Immature natural killer cell (primary cell): ENCODE data around the gene B9D1. TPM values are rescaled to one million over a fixed set of nuclear protein-coding genes. Genes with fewer than 3 reads are reported as not detected.
A peak's percentile ranks its signal among the peaks of the same experiment; 100 is the strongest.

Source experiments
- DNase-seq, 3 donors: peaks; one replicate each; pipeline ENCODE4 v3.0.0; 2022; ENCODE audit warnings: mixed read lengths in 1 of 3
- H3K27ac Mint-ChIP-seq, 6 donors: one replicate each; pipeline ENCODE4 v1.8.0; 2020; ENCODE audit warnings: mixed read lengths in 6 of 6, mild to moderate bottlenecking in 5 of 6, inconsistent platforms in 4 of 6, moderate library complexity in 3 of 6
- H3K27me3 Mint-ChIP-seq, 3 donors: one replicate each; pipeline ENCODE4 v1.8.0; 2020 to 2021; ENCODE audit warnings: low read depth in 3 of 3, mild to moderate bottlenecking in 3 of 3, mixed read lengths in 3 of 3, moderate library complexity in 3 of 3, inconsistent platforms in 1 of 3
- H3K36me3 Mint-ChIP-seq, 3 donors: one replicate each; pipeline ENCODE4 v1.8.0; 2020; ENCODE audit warnings: mixed read lengths in 3 of 3, inconsistent platforms in 2 of 3, mild to moderate bottlenecking in 2 of 3
- H3K4me1 Mint-ChIP-seq, 2 donors: one replicate each; pipeline ENCODE4 v1.8.0; 2020; ENCODE audit warnings: inconsistent platforms in 2 of 2, mild to moderate bottlenecking in 2 of 2, mixed read lengths in 2 of 2, moderate library complexity in 1 of 2
- H3K4me3 Mint-ChIP-seq, 5 donors: one replicate each; pipeline ENCODE4 v1.8.0; 2020; ENCODE audit warnings: mild to moderate bottlenecking in 5 of 5, mixed read lengths in 5 of 5, inconsistent platforms in 3 of 5, moderate library complexity in 3 of 5
- H3K9me3 Mint-ChIP-seq, 6 donors: one replicate each; pipeline ENCODE4 v1.8.0; 2020; ENCODE audit warnings: mild to moderate bottlenecking in 6 of 6, mixed read lengths in 6 of 6, inconsistent platforms in 4 of 6, moderate library complexity in 3 of 6
- polyA plus RNA-seq, 3 donors: library from polyadenylated mRNA; unstranded; fragments of 300-500 nt; fragmentation: Illumina TruSeq; gene quantifications; one replicate each; pipeline ENCODE4 v1.2.3, GENCODE V29; 2021

The B9D1 gene, protein sequence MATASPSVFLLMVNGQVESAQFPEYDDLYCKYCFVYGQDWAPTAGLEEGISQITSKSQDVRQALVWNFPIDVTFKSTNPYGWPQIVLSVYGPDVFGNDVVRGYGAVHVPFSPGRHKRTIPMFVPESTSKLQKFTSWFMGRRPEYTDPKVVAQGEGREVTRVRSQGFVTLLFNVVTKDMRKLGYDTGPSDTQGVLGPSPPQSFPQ
- polyA plus RNA-seq, result 1 to 10 TPM; 2.5 to 4.4 (median 2.5) TPM

DNA sequence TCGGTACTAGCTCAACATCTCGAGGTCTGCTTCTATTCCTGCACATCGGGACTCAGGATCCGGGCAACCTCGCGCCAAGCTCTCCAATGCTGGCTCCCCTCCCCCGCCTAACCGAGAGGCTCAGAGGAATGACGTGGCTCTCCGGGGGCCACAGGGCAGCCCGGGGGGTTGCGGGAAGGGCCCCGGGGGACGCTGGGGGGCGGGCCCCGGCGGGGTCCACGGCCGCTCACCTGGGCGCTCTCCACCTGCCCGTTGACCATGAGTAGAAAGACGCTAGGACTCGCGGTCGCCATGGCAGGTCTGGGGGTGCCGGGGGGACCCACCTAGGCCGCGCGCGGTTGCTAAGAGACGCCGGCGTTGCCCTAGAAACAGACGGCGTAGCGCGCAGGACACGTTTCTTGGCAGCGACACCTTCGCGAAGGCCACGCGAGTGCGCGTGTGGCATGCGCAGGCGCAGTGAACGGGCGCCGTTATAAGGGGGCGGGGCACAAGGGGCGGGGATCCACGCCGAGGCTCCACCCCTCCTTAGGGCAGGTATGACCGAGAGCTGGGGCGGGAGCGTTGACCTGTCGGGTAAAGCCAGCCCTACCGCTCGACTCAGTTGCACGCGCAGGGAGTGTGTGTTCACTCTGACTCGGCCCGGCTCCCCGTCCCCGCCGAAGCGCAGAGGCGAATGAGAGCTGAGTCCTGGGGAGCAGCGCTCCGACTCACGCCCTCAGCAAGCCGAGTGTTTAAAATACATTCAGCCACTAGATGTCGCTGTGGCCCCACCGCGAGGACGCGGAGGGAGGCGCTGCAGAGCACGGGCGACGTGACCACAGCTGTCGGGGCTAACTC lies at the start of gene B9D1:
Gene B9D1 (minus strand): TSS at position 447 of the 837 bp plus-strand sequence. CDS start 154 bp downstream, at position 293.
- H3K27me3 Mint-ChIP-seq, result peaks cover 6 to 15% (median 8%) of the 10 kb centered on the region in 3 donors
- peak; percentile 91 to 94 (median 93) for DNase-seq
- H3K4me3 Mint-ChIP-seq, result peak within 1 kb of the TSS; percentile 93 to 96 (median 96)
- peak within 1 kb of the TSS; percentile 72 to 93 (median 88) for H3K27ac Mint-ChIP-seq
- H3K36me3 Mint-ChIP-seq, result peaks cover 0 to 8% (median 0%) of the 10 kb centered on the region in 3 donors
- H3K9me3 Mint-ChIP-seq, result no peaks in the 10 kb centered on the region
- H3K4me1 Mint-ChIP-seq, result peaks cover 44 to 48% of the 10 kb centered on the region in 2 donors

DNA sequence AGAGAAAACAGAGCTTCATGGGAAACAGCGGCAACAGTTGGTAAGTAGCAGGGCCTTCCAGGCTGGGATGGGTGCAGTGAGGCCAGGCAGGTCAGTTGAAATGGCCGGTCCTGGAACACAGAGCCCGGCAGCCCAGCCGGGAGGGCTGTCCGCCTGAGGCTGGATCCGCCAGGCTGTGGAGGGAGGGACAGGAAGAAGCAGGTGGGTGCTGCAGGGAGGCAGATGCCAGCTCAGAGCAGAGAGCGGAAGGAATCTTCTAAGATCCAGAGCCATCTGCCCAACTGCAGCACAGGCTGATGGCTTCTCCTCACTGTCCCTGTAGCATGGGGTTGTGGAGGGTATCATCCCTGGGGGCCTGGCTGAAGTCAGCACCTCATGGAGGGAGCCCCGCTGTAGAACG lies 49.1 kb upstream of the B9D1 start:
- Mint-ChIP-seq H3K27ac (no peak overlapping the region), H3K4me3 (no peak overlapping the region), H3K9me3 (no peaks in the 10 kb centered on the region), H3K36me3 (no peaks in the 10 kb centered on the region), H3K4me1 (no peaks in the 10 kb centered on the region), H3K27me3 (no peaks in the 10 kb centered on the region)
- no peak for DNase-seq

DNA sequence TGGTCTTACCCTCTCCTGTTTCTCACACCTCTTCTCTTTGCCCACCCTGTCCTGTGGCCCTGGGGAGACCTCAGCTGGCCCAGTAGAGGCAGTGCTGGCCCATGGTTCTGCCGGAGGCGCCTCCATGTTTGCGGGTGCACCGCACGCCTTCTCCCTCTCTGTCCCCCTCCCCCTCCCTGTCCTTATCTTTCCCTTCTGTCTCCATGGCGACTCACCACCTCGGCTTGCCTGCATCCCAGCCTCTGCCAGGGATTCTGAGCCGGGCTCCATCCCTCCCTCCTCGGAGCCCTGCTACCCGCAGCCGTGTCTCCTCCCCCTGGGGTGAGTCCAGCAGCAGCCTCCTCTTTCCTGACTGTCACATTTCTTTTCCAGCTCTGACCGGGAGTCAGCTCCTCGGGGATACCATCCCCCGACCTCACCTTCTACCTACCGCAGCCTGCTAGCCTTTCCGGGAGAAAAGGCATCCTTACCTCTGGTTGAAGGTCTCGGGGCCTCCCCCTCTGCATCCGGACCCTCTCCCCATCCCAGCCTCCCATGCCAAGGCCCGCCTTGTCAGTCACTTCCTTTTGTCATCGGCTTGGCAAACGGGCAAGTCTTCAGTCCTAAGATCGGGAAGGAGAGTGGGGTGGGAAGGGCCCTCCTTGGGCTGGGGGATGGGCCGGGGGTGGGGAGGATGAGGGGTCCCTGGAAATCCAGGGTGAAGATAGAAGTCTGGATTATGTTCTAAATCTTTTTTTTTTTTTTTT lies 48.5 kb upstream of the B9D1 start, which contains the start of gene RNF112:
Gene RNF112 (plus strand): TSS at position 358 of the 746 bp plus-strand sequence. CDS start 177 bp downstream, at position 535.
- Mint-ChIP-seq H3K9me3 (no peaks in the 10 kb centered on the region), H3K4me3 (no peak within 1 kb of the TSS), H3K36me3 (no peaks in the 10 kb centered on the region), H3K4me1 (no peaks in the 10 kb centered on the region), H3K27me3 (no peaks in the 10 kb centered on the region), H3K27ac (peak within 1 kb of the TSS in 2 of 6 donors; percentile 21 to 61)
- no peak for DNase-seq

DNA sequence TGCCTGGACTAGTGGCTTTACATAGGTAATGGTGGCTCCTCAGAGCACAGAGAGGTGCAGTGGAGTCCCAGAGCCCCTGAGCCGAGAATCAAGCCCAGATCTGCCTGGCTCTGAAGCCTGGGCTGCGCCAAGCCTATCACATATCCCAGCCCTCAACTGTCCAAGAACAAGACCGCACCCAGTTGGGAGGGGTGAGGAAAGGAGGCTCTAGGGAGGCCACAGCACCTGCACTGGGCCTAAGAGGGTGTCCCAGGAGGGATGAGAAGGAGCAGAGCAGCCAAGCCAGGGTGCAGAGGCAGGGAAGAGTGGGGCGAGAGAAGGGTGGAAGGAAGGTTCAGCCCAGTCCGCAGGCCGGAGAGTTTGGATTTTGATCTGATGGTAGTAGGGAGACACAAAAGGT lies 47.6 kb upstream of the B9D1 start:
- H3K36me3 Mint-ChIP-seq, result no peaks in the 10 kb centered on the region

DNA sequence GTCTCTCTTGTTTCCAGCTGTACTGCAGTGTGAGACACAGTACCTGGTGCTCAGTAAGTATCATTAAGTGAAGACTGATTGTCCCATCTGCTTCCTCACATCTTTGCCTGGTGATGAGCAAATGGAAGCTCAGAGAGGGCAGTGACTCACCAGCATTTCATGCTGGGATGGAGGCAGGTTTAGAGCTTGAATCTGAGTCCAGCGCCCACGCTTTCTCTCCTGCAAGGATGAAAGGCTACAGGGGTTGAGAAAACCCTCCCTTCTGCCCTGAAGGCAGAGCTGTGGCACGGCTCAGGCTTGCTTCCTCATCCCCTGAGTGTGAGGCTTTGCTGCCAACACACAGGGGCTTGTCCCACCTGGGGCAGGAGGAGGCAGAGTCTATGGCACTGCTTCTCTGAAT lies 47.0 kb upstream of the B9D1 start:
- H3K27me3 Mint-ChIP-seq, result peaks cover 0 to 1% (median 0%) of the 10 kb centered on the region in 3 donors
- no peaks in the 10 kb centered on the region for H3K4me1 Mint-ChIP-seq
- no peak overlapping the region for H3K27ac Mint-ChIP-seq
- H3K4me3 Mint-ChIP-seq, result no peak overlapping the region
- no peak for DNase-seq
- H3K36me3 Mint-ChIP-seq, result no peaks in the 10 kb centered on the region
- H3K9me3 Mint-ChIP-seq, result no peaks in the 10 kb centered on the region

More for the DNA sequence above, 47.6 kb upstream of the B9D1 start:
- DNase-seq, result no peak
- no peaks in the 10 kb centered on the region for H3K4me1 Mint-ChIP-seq
- H3K4me3 Mint-ChIP-seq, result no peak overlapping the region
- peak overlapping the region in 2 of 6 donors; percentile 21 to 61 for H3K27ac Mint-ChIP-seq
- no peaks in the 10 kb centered on the region for H3K27me3 Mint-ChIP-seq
- no peaks in the 10 kb centered on the region for H3K9me3 Mint-ChIP-seq

DNA sequence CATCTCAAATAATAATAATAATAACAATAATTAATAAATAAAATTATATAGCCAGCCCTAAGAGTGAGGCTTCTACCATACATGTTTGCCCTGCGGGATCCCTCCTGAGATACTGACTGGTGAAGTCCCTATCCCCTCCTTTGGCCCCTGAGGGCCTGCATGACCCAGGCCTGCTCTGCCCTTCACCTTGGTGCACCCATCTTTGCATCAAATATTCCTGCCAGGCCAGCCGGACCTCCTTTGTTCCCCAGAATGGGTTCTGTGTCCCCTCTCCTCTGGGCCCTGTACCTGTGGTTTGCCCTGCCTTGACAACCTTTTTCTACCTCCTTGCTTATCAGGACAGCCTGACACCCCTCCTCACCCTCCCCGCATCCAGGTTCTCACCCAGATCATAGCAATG lies 46.5 kb upstream of the B9D1 start:
- Mint-ChIP-seq H3K27me3 (peaks cover 0 to 2% (median 0%) of the 10 kb centered on the region in 3 donors), H3K4me1 (no peaks in the 10 kb centered on the region), H3K4me3 (no peak overlapping the region), H3K27ac (no peak overlapping the region), H3K9me3 (no peaks in the 10 kb centered on the region), H3K36me3 (peaks cover 0 to 3% (median 0%) of the 10 kb centered on the region in 3 donors)
- DNase-seq, result no peak

DNA sequence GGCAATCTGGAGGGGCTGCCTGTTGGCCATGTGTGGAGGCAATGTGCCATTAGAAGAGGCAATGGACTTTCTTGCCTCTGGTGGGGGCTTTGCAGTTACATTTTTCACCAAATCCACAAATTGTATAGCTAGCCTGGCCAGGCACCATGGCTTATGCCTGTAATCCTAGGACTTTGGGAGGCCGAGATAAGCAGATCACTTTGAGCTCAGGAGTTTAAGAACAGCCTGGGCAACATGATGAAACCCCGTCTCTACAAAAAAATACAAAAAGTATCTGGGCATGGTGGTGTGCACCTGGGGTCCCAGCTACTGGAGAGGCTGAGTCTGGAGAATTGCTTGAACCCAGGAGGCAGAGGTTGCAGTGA lies 45.8 kb upstream of the B9D1 start:
- DNase-seq, result no peak
- Mint-ChIP-seq H3K4me1 (no peaks in the 10 kb centered on the region), H3K4me3 (no peak overlapping the region), H3K27ac (no peak overlapping the region), H3K27me3 (peaks cover 0 to 2% (median 0%) of the 10 kb centered on the region in 3 donors), H3K9me3 (no peaks in the 10 kb centered on the region), H3K36me3 (peaks cover 0 to 4% (median 0%) of the 10 kb centered on the region in 3 donors)

DNA sequence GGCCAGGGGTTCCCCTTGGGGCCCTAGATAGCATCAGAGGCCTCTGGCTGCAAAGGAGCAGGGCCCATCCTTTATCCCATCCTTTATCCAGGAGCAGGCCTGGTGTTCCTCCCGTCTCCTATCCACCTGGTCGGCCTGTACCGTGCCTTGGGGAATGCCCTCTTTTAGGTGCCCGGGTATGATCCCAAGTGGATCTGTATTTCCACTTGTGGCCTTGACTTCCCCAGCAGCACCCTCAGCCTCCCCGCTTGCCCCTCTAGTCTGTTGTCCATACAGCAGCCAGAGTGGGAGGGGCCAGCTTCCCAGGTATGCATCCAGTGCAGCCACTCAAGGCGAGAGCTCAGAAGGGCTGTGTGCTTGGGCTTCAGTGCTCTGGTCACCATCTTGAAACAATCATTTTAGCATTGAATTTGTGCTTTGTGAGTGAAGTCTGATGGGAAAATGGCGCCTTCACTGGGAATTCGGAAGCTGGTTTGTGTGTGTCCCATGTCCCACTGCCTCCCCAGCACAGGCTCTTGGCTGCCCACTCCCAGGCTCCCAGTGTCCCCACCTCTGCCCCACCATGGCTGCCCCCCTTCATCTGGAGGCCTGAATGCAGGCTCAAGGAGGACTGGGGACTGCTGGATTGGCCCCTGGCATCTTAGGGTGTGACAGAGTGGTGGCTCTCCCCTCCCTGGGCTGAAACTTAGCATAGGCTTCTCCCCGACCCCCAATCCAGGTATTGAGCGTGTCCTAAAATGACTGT lies 45.2 kb upstream of the B9D1 start:
- DNase-seq, result no peak
- Mint-ChIP-seq H3K27ac (no peak overlapping the region), H3K4me3 (no peak overlapping the region), H3K4me1 (no peaks in the 10 kb centered on the region), H3K36me3 (peaks cover 0 to 4% (median 0%) of the 10 kb centered on the region in 3 donors), H3K27me3 (peaks cover 0 to 4% (median 0%) of the 10 kb centered on the region in 3 donors), H3K9me3 (no peaks in the 10 kb centered on the region)

DNA sequence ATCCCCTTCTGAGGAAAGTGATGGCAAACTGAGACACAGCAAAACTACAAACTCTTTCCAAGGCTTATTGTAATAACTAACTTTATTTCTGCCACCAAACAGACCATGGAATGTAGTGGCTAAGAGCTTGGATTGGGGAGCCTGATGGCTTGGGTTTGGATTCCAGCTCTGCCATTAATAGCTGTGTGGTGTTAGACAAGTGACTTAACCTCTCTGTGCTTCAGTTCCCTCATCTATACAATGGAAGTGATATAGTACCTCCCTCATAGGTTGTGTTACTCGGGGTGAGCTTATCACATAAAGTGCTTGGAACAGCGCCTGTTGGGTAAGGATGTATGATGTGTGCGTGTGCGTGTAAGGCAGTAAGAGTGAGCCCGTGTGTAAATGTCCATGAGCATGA lies 42.6 kb upstream of the B9D1 start:
- Mint-ChIP-seq H3K36me3 (peaks cover 0 to 4% (median 4%) of the 10 kb centered on the region in 3 donors), H3K27ac (peak overlapping the region in 2 of 6 donors; percentile 57 to 62), H3K9me3 (no peaks in the 10 kb centered on the region), H3K4me3 (no peak overlapping the region), H3K4me1 (no peaks in the 10 kb centered on the region), H3K27me3 (peaks cover 0 to 5% (median 2%) of the 10 kb centered on the region in 3 donors)
- DNase-seq, result no peak

DNA sequence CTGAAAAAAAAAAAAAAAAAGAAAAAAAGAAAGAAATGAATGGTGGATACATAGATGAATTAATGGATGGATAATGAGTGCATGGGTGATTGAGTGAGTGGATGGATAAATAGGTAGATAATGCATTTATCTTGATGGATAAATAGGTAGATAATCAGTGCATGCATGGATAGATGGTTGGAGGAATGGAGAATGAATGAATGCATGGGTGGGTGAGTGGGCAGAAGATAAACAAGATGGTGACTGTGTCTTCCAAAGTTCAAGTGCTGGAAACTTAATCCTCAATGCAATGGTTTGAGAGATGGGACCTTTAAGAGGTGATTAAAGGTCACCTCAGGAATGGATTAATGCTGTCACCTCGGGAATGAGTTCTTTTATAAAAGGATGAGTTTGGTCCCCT lies 41.7 kb upstream of the B9D1 start:
- no peaks in the 10 kb centered on the region for H3K4me1 Mint-ChIP-seq
- no peaks in the 10 kb centered on the region for H3K9me3 Mint-ChIP-seq
- no peak overlapping the region for H3K4me3 Mint-ChIP-seq
- H3K27ac Mint-ChIP-seq, result no peak overlapping the region
- peaks cover 0 to 5% (median 3%) of the 10 kb centered on the region in 3 donors for H3K27me3 Mint-ChIP-seq
- peaks cover 0 to 4% (median 4%) of the 10 kb centered on the region in 3 donors for H3K36me3 Mint-ChIP-seq
- no peak for DNase-seq

DNA sequence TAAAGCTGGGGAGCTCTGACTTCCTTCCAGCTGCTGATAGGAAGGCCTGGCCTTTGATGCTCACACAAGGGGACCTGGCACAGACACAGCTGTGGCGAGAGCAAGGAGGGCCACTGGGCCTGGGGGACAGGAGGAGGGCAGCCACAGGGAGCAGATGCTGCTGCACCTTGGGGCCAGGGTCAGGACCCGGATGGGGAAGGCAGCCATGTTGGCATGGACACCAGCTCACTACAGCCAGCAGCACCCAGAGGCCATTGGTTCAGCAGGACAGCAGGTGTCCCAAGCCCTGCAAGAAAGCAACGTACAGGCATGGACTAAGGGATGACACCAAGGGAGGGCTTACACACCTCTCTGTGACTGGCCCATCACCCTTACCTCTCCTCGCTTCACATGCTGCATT lies 40.5 kb upstream of the B9D1 start:
- Mint-ChIP-seq H3K4me1 (peaks cover 0 to 4% of the 10 kb centered on the region in 2 donors), H3K27ac (no peak overlapping the region), H3K4me3 (no peak overlapping the region), H3K36me3 (peaks cover 0 to 4% (median 4%) of the 10 kb centered on the region in 3 donors), H3K27me3 (peaks cover 0 to 7% (median 3%) of the 10 kb centered on the region in 3 donors), H3K9me3 (no peaks in the 10 kb centered on the region)
- DNase-seq, result no peak

DNA sequence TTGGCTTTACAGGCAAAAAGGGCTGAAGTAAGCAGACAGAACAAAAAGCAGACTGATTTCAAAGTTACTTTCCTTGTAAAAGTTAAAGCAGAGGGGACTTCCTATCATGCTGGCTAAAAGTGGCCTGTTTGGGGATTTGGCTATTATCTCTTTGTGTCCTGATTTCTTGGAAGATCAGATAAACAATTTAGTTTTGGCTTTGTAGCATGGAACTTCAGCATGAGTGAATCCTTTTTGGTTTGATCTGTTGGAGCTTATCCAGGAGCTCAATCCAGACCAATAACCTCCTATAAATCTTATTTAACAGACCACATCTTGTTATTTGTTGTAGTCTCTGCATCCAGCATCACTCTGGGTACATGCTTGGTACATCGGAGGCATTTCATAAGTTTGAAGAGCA lies 39.6 kb upstream of the B9D1 start:
- H3K27me3 Mint-ChIP-seq, result peaks cover 0 to 7% (median 3%) of the 10 kb centered on the region in 3 donors
- no peaks in the 10 kb centered on the region for H3K9me3 Mint-ChIP-seq
- no peak overlapping the region for H3K27ac Mint-ChIP-seq
- H3K4me1 Mint-ChIP-seq, result peaks cover 0 to 4% of the 10 kb centered on the region in 2 donors
- no peak for DNase-seq
- H3K36me3 Mint-ChIP-seq, result peaks cover 0 to 4% (median 4%) of the 10 kb centered on the region in 3 donors
- no peak overlapping the region for H3K4me3 Mint-ChIP-seq
